Naive thymus-derived CD8-positive, alpha-beta T cell (primary cell): ENCODE data around the gene NOTO. TPM values are rescaled to one million over a fixed set of nuclear protein-coding genes. Genes with fewer than 3 reads are reported as not detected.
A peak's percentile ranks its signal among the peaks of the same experiment; 100 is the strongest.

Source experiments
- ATAC-seq, 2 donors: fragments of 150-1000 bp; cut with Tn5 transposase in 1 of 2; sonication (Bioruptor Pico), chemical (Tn5 transposase) in 1 of 2; 1 replicate in 1 of 2; 2 replicates in 1 of 2; pipeline ENCODE4 v1.10.0; 2021; ENCODE audit warnings: mild to moderate bottlenecking in 2 of 2, moderate library complexity in 2 of 2
- POLR2A ChIA-PET: fragments of 350-600 bp; sonication (Branson Sonifier 250); formaldehyde crosslinking; loops from one replicate; lab custom pipeline; 2021; ENCODE audit warnings: antibody characterized with exemption; lab: Charles Lee
- DNase-seq, 10 donors: peaks; one replicate each; pipeline versions ENCODE4 v3.0.0 to v3.0.0-alpha.2; 2020 to 2022
- H3K27ac Mint-ChIP-seq, 10 donors: one replicate each; pipeline ENCODE4 v1.8.0; 2020 to 2022; ENCODE audit warnings: mild to moderate bottlenecking in 10 of 10, mixed read lengths in 10 of 10, moderate library complexity in 4 of 10, inconsistent platforms in 1 of 10
- H3K27me3 Mint-ChIP-seq, 5 donors: one replicate each; pipeline ENCODE4 v1.8.0; 2021 to 2022; ENCODE audit warnings: mixed read lengths in 5 of 5
- H3K36me3 Mint-ChIP-seq, 3 donors: one replicate each; pipeline ENCODE4 v1.8.0; 2020 to 2022; ENCODE audit warnings: mixed read lengths in 3 of 3, mild to moderate bottlenecking in 2 of 3, inconsistent platforms in 1 of 3
- H3K4me1 Mint-ChIP-seq, 4 donors: one replicate each; pipeline ENCODE4 v1.8.0; 2021 to 2022; ENCODE audit warnings: mixed read lengths in 4 of 4
- H3K4me3 Mint-ChIP-seq, 10 donors: one replicate each; pipeline ENCODE4 v1.8.0; 2020 to 2022; ENCODE audit warnings: mild to moderate bottlenecking in 10 of 10, mixed read lengths in 10 of 10, moderate library complexity in 6 of 10, inconsistent platforms in 1 of 10
- H3K9me3 Mint-ChIP-seq, 9 donors: one replicate each; pipeline ENCODE4 v1.8.0; 2020 to 2022; ENCODE audit warnings: mixed read lengths in 9 of 9, mild to moderate bottlenecking in 3 of 9, inconsistent platforms in 1 of 9, moderate library complexity in 1 of 9
- polyA plus RNA-seq, 3 donors: library from polyadenylated mRNA; unstranded; fragments of 300-500 nt; fragmentation: Illumina TruSeq; gene quantifications; one replicate each; pipeline ENCODE4 v1.2.3, GENCODE V29; 2021
- total RNA-seq, 8 experiments: library from RNA in 2 of 8; stranded (reverse) in 2 of 8; gene quantifications; one replicate each; pipeline ENCODE4 v1.2.3 and lab custom pipeline; 2021 to 2026

Gene NOTO
- total and polyA plus RNA-seq, 5 experiments from 2014 or later: not detected

DNA sequence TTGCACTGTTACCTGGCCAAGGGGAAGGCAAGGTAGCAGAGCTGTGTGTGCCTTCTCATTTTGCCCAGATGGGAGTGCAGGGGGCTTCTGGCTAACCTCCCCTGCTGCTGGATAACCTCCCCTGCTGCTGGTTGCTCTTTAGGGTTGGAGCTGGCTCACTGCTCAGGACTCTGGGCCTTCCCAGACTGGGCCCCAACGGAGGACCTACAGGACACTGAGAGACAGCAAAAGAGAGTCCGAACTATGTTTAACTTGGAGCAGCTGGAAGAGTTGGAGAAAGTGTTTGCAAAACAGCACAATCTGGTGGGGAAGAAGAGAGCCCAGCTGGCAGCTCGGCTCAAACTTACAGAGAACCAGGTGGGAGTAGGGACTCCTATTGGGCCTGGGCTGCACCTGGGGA lies 5.9 kb downstream of the NOTO start:
- no peak overlapping the region for H3K4me3 Mint-ChIP-seq
- ATAC-seq (no peak), DNase-seq (no peak)
- H3K27ac Mint-ChIP-seq: no peak overlapping the region
- H3K9me3 Mint-ChIP-seq: no peaks in the 10 kb centered on the region
- peaks cover 0 to 13% (median 8%) of the 10 kb centered on the region in 4 donors for H3K4me1 Mint-ChIP-seq
- peaks cover 21 to 41% (median 30%) of the 10 kb centered on the region in 5 donors for H3K27me3 Mint-ChIP-seq
- no peaks in the 10 kb centered on the region for H3K36me3 Mint-ChIP-seq
- POLR2A ChIA-PET: no interaction called here

GRCh38 chr2:73210019-73210418 lies 7.6 kb downstream of the NOTO start:
- peaks cover 12 to 24% (median 21%) of the 10 kb centered on the region in 5 donors for H3K27me3 Mint-ChIP-seq
- H3K4me3 Mint-ChIP-seq: no peak overlapping the region
- ATAC-seq (no peak), DNase-seq (no peak)
- no peaks in the 10 kb centered on the region for H3K36me3 Mint-ChIP-seq
- POLR2A ChIA-PET: no interaction called here
- no peaks in the 10 kb centered on the region for H3K9me3 Mint-ChIP-seq
- H3K4me1 Mint-ChIP-seq: peaks cover 6 to 26% (median 23%) of the 10 kb centered on the region in 4 donors
- no peak overlapping the region for H3K27ac Mint-ChIP-seq

DNA sequence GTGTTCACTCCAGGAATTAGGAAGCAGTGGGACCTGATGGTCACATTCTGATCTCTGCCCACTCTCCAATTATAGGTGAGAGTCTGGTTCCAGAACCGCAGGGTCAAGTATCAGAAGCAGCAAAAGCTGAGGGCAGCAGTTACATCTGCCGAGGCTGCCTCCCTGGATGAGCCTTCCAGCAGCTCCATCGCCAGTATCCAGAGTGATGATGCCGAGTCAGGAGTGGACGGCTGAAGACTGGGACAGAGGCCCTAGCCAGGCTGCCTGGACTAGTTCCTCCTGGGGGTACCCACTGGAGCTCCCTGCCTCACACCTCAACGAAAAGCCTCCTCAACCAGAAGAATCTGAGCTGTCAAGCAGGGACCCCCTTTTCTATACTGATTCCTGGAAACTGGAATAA lies 8.3 kb downstream of the NOTO start:
- peaks cover 13 to 33% (median 30%) of the 10 kb centered on the region in 4 donors for H3K4me1 Mint-ChIP-seq
- no peaks in the 10 kb centered on the region for H3K36me3 Mint-ChIP-seq
- no peak overlapping the region for H3K4me3 Mint-ChIP-seq
- no peak for DNase-seq
- H3K27ac Mint-ChIP-seq: peak overlapping the region in 1 of 10 donors; percentile 47
- ATAC-seq: no peak
- H3K27me3 Mint-ChIP-seq: peaks cover 11 to 19% (median 18%) of the 10 kb centered on the region in 5 donors
- no peaks in the 10 kb centered on the region for H3K9me3 Mint-ChIP-seq
- POLR2A ChIA-PET: interaction anchor here (0.8 to 1.1 kb wide), 2 partner anchors 8 to 33 kb away, joined by 3 read pairs; no protein-coding TSS in a partner anchor

- ATAC-seq: no peak
- Mint-ChIP-seq H3K4me3 (no peak overlapping the region), H3K27me3 (peaks cover 5 to 13% (median 10%) of the 10 kb centered on the region in 5 donors), H3K9me3 (no peaks in the 10 kb centered on the region), H3K27ac (peak overlapping the region in 1 of 10 donors; percentile 29), H3K4me1 (peaks cover 14 to 36% (median 32%) of the 10 kb centered on the region in 4 donors), H3K36me3 (no peaks in the 10 kb centered on the region)
- POLR2A ChIA-PET: interaction anchor here (1.2 to 2.5 kb wide), 4 partner anchors 18 to 35 kb away, joined by 3 to 29 read pairs (median 8); partner anchors contain the start of genes CCT7 and PRADC1
- no peak for DNase-seq
These were observed 9.7 kb downstream of the NOTO start for GRCh38 chr2:73212098-73212447.

DNA sequence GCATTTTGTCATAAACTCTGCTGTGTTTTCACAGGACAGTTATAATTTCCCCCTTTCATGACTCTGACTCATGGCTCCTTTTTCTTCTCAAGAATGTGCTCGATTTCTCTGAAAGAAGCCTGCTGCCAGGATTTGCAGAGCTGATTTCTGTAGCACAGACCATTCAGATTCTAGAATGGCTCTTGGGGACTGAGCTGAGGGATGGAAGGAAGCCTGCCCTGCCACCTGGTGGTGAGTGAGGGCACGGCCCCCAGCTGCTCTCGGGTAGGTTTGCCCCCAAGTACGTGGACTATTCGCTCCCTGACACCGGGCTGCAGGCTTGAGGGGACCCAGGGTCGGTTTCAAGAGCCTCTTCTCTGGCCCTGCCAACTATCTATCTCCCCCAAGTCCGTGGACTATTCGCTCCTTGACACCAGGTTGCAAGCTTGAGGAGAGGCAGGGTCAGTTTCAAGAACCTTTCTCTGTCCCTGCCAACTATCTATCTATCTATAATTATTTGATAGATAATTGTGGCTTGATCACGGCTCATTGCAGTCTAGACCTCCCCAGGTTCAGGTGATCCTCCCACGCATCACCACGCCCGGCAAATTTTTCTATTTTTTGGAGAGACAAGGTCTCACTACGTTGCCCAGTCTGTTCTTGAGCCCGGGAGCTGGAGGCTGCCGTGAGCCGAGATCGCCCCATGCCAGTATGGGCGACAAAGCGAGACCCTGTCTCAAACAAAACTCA lies 10.2 kb downstream of the NOTO start:
- no peaks in the 10 kb centered on the region for H3K36me3 Mint-ChIP-seq
- peak overlapping the region in 9 of 10 donors; percentile 44 to 88 (median 58) for H3K4me3 Mint-ChIP-seq
- peaks cover 14 to 39% (median 32%) of the 10 kb centered on the region in 4 donors for H3K4me1 Mint-ChIP-seq
- peak overlapping the region in 9 of 10 donors; percentile 13 to 98 (median 68) for H3K27ac Mint-ChIP-seq
- POLR2A ChIA-PET: interaction anchor here (0.7 to 2.5 kb wide), 5 partner anchors 18 to 173 kb away, joined by 3 to 29 read pairs (median 5); partner anchors contain the start of genes ALMS1, CCT7 and PRADC1
- DNase-seq: peak; percentile 52 to 79 (median 68)
- peak; percentile 66 to 71 for ATAC-seq
- peaks cover 5 to 12% (median 7%) of the 10 kb centered on the region in 5 donors for H3K27me3 Mint-ChIP-seq
- no peaks in the 10 kb centered on the region for H3K9me3 Mint-ChIP-seq

GRCh38 chr2:73214120-73215035 lies 12.0 kb downstream of the NOTO start, which contains the start of gene SMYD5:
Gene SMYD5 (plus strand): TSS chr2:73214245. CDS start chr2:73214267, 22 bp downstream.
- Mint-ChIP-seq H3K36me3 (peaks cover 0 to 5% (median 0%) of the 10 kb centered on the region in 3 donors), H3K27me3 (peaks cover 0 to 2% (median 0%) of the 10 kb centered on the region in 5 donors), H3K4me1 (peaks cover 15 to 41% (median 32%) of the 10 kb centered on the region in 4 donors), H3K27ac (peak within 1 kb of the TSS; percentile 91 to 98 (median 96)), H3K4me3 (peak within 1 kb of the TSS; percentile 84 to 97 (median 92)), H3K9me3 (no peaks in the 10 kb centered on the region)
- peak; percentile 90 to 94 for ATAC-seq
- POLR2A ChIA-PET: interaction anchor here (0.9 to 2.5 kb wide), 4 partner anchors 15 to 76 kb away, joined by 3 to 11 read pairs (median 6); partner anchors contain the start of genes CCT7 and PRADC1
- peak; percentile 85 to 94 (median 90) for DNase-seq

DNA sequence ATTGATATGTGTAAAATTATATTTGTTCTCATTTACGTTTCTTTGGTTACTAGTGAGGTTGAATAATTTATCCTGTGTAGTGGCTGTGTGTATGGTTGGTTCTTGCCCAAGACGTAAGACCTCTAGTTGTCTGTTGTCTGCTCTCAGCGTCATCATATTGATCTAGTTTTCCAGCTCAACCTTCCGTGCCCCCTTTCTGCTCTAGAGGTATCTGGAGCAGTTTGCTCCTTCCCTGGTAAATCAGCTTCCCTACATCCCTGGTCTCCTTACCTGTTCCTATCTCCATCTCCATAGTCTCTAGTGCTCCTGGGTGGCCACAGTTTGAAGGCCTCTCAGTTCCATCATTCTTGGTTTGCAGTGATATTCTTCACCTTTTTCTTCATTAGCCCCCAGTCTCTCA lies 12.9 kb downstream of the NOTO start:
- Mint-ChIP-seq H3K27me3 (no peaks in the 10 kb centered on the region), H3K4me3 (peak overlapping the region; percentile 84 to 97 (median 92)), H3K9me3 (no peaks in the 10 kb centered on the region), H3K27ac (peak overlapping the region; percentile 67 to 97 (median 96)), H3K36me3 (peaks cover 0 to 12% (median 3%) of the 10 kb centered on the region in 3 donors), H3K4me1 (peaks cover 15 to 41% (median 32%) of the 10 kb centered on the region in 4 donors)
- POLR2A ChIA-PET: interaction anchor here (0.9 to 1.3 kb wide), 2 partner anchors 14 to 18 kb away, joined by 3 to 10 read pairs; partner anchors contain the start of genes CCT7 and PRADC1
- no peak for DNase-seq
- ATAC-seq: no peak

DNA sequence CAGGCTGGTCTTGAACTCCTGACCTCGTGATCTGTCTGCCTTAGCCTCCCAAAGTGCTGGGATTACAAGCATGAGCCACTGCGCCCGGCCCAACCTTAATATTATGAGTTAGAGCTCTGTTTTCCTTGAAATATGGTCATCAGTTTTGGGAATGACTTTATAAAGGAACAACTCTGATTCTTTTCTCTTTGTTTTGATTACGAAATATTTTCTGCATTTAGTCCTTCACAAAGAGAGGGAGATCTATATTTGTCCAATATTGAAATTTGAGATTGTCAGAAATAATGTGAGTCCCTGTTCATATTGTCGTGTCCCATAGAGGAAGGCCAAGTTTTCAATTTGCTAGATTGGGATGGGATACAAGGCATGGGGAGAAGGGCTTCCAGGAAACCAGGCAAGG lies 14.8 kb downstream of the NOTO start:
- Mint-ChIP-seq H3K4me3 (peak overlapping the region in 1 of 10 donors; percentile 54), H3K9me3 (no peaks in the 10 kb centered on the region), H3K36me3 (peaks cover 0 to 30% (median 6%) of the 10 kb centered on the region in 3 donors), H3K4me1 (peaks cover 15 to 40% (median 32%) of the 10 kb centered on the region in 4 donors), H3K27ac (peak overlapping the region in 2 of 10 donors; percentile 33 to 41), H3K27me3 (no peaks in the 10 kb centered on the region)
- DNase-seq (no peak), ATAC-seq (no peak)
- POLR2A ChIA-PET: no interaction called here

GRCh38 chr2:73217826-73218225 lies 15.5 kb downstream of the NOTO start:
- peaks cover 15 to 34% (median 29%) of the 10 kb centered on the region in 4 donors for H3K4me1 Mint-ChIP-seq
- peak overlapping the region in 3 of 10 donors; percentile 21 to 65 (median 61) for H3K27ac Mint-ChIP-seq
- peaks cover 0 to 37% (median 6%) of the 10 kb centered on the region in 3 donors for H3K36me3 Mint-ChIP-seq
- H3K4me3 Mint-ChIP-seq: peak overlapping the region in 1 of 10 donors; percentile 11
- H3K27me3 Mint-ChIP-seq: no peaks in the 10 kb centered on the region
- POLR2A ChIA-PET: interaction anchor here (2.0 kb wide), 1 partner anchor 16 kb away, joined by 11 read pairs; the partner anchor contains the start of genes CCT7 and PRADC1
- ATAC-seq: no peak
- H3K9me3 Mint-ChIP-seq: no peaks in the 10 kb centered on the region
- no peak for DNase-seq

DNA sequence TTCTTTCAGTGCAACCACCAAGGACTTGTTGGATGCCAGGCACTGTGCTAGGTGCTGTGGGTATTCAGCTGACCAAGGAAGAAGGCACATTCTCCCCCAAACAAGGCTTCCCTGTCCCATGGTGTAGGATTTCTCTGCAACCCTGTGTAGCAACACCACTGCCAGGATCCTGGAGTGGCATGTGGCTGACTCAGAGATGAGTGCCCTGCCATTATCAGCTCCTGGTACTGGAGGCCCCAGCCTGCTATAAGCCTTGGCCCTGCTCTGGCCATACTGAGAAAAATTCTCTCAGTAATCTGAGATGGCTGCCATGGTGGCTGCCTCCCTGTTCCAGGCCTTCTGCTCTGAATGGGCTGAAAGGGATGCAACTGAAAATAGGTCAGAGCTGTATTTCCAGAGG lies 15.9 kb downstream of the NOTO start:
- Mint-ChIP-seq H3K27ac (no peak overlapping the region), H3K36me3 (peaks cover 0 to 42% (median 6%) of the 10 kb centered on the region in 3 donors), H3K9me3 (no peaks in the 10 kb centered on the region), H3K4me1 (peaks cover 15 to 30% (median 25%) of the 10 kb centered on the region in 4 donors), H3K4me3 (no peak overlapping the region), H3K27me3 (no peaks in the 10 kb centered on the region)
- ATAC-seq (no peak), DNase-seq (no peak)
- POLR2A ChIA-PET: interaction anchor here (1.1 to 2.0 kb wide), 2 partner anchors 8 to 16 kb away, joined by 3 to 11 read pairs; partner anchors contain the start of genes CCT7 and PRADC1

DNA sequence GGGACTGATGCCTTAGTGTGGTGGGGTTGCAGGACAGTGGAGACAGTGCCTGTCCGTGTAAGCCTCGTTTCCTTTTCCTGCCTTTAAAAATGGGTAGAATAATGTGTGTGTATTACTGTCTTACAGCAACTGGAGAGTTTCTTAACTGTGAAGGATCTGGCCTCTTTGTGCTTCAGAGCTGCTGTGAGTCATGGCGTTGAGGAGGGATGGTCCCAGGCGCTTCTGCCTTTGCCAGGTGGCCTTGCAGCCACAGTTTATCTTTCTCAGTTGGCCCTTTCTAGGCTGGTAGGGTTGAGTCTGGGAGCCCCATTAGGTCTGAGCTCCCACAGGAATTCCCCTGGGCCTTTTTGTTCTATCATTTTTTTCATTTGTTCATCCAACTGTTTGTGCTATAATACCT lies 21.4 kb downstream of the NOTO start:
- ATAC-seq: no peak
- POLR2A ChIA-PET: no interaction called here

More for the DNA sequence above, 21.4 kb downstream of the NOTO start:
- Mint-ChIP-seq H3K9me3 (no peaks in the 10 kb centered on the region), H3K4me1 (peaks cover 0 to 3% (median 0%) of the 10 kb centered on the region in 4 donors), H3K36me3 (peaks cover 0 to 56% (median 6%) of the 10 kb centered on the region in 3 donors), H3K27ac (peak overlapping the region in 3 of 10 donors; percentile 19 to 71 (median 51)), H3K4me3 (no peak overlapping the region), H3K27me3 (no peaks in the 10 kb centered on the region)
- no peak for DNase-seq
